ENCODE measurements around the gene NTN5. TPM values are rescaled to one million over a fixed set of nuclear protein-coding genes. Genes with fewer than 3 reads are reported as not detected.
"Not testable (repeated sequence)": the region's sequence is repeated elsewhere in the genome, so short reads cannot be mapped to it uniquely, and the experiment has no call there.

NTN5 gene
- total RNA-seq, 1 donor from 2014 or later = 0.71 TPM

GRCh38 chr19:48663667-48664066, 9.2 kb downstream of the NTN5 start:
- CTCF ChIA-PET = no interaction called here
- intact Hi-C loops (cut with micrococcal nuclease) = no loop called here

GRCh38 chr19:48661711-48662090, 11.1 kb downstream of the NTN5 start:
- ChIA-PET CTCF (interaction anchor here (0.6 to 1.3 kb wide), 3 partner anchors 13 to 125 kb away, joined by 3 read pairs; no protein-coding TSS in a partner anchor), POLR2A (interaction anchor here (1.0 to 1.3 kb wide), 2 partner anchors 24 to 43 kb away, joined by 4 to 6 read pairs; partner anchors contain the start of genes RPL18 and SPHK2)
- ATAC-seq (ENCODE audit: low read depth) (no peak), DNase-seq (no peak)
- Mint-ChIP-seq H3K4me3 (no peak overlapping the region), H3K27me3 (no peaks in the 10 kb centered on the region), H3K27ac (no peak overlapping the region), H3K36me3 (ENCODE audit: low read depth) (no peaks in the 10 kb centered on the region), H3K9me3 (no peaks in the 10 kb centered on the region), H3K4me1 (peaks cover 16% of the 10 kb centered on the region)
- TF ChIP-seq CTCF (IDR thresholded peaks at IDR 0.05) = no peak
- intact Hi-C loops (cut with micrococcal nuclease) = loop anchor here (1.0 to 2.0 kb wide), 2 partner anchors 15 to 53 kb away; partner anchors contain the start of gene CA11

More at GRCh38 chr19:48663667-48664066, 9.2 kb downstream of the NTN5 start:
- no peak overlapping the region for H3K4me3 Mint-ChIP-seq
- no peak overlapping the region for H3K27ac Mint-ChIP-seq
- no peaks in the 10 kb centered on the region for H3K9me3 Mint-ChIP-seq
- H3K36me3 Mint-ChIP-seq (ENCODE audit: low read depth) = no peaks in the 10 kb centered on the region
- ATAC-seq (ENCODE audit: low read depth) (no peak), DNase-seq (no peak)
- POLR2A ChIA-PET = no interaction called here
- H3K27me3 Mint-ChIP-seq = no peaks in the 10 kb centered on the region
- TF ChIP-seq CTCF (IDR thresholded peaks at IDR 0.05) = no peak
- peaks cover 16% of the 10 kb centered on the region for H3K4me1 Mint-ChIP-seq

GRCh38 chr19:48660852-48661710, 11.7 kb downstream of the NTN5 start:
- H3K27ac Mint-ChIP-seq = peak overlapping the region; percentile 95
- CTCF ChIA-PET = interaction anchor here (0.9 to 1.3 kb wide), 2 partner anchors 13 to 15 kb away, joined by 3 read pairs; no protein-coding TSS in a partner anchor
- intact Hi-C loops (cut with micrococcal nuclease) = loop anchor here (1.0 to 2.0 kb wide), 2 partner anchors 15 to 54 kb away; partner anchors contain the start of gene CA11
- ATAC-seq (ENCODE audit: low read depth) = peak; percentile 94
- POLR2A ChIA-PET = interaction anchor here (1.0 to 1.3 kb wide), 2 partner anchors 23 to 42 kb away, joined by 4 to 6 read pairs; partner anchors contain the start of genes RPL18 and SPHK2
- H3K4me1 Mint-ChIP-seq = peaks cover 16% of the 10 kb centered on the region
- peak; percentile 63 for DNase-seq
- no peak for TF ChIP-seq CTCF (IDR thresholded peaks at IDR 0.05)
- H3K4me3 Mint-ChIP-seq = peak overlapping the region; percentile 82
- no peaks in the 10 kb centered on the region for H3K36me3 Mint-ChIP-seq (ENCODE audit: low read depth)
- no peaks in the 10 kb centered on the region for H3K9me3 Mint-ChIP-seq
- H3K27me3 Mint-ChIP-seq = no peaks in the 10 kb centered on the region

GRCh38 chr19:48659768-48660167, 13.0 kb downstream of the NTN5 start:
- Mint-ChIP-seq H3K36me3 (ENCODE audit: low read depth) (no peaks in the 10 kb centered on the region), H3K4me1 (peaks cover 16% of the 10 kb centered on the region), H3K9me3 (no peaks in the 10 kb centered on the region), H3K4me3 (no peak overlapping the region), H3K27ac (no peak overlapping the region), H3K27me3 (no peaks in the 10 kb centered on the region)
- ChIA-PET CTCF (interaction anchor here (0.9 kb wide), 1 partner anchor 15 kb away, joined by 3 read pairs; no protein-coding TSS in a partner anchor), POLR2A (interaction anchor here (0.6 kb wide), 1 partner anchor 11 kb away, joined by 3 read pairs; no protein-coding TSS in a partner anchor)
- no peak for TF ChIP-seq CTCF (IDR thresholded peaks at IDR 0.05)
- DNase-seq = no peak
- intact Hi-C loops (cut with micrococcal nuclease) = loop anchor here (2.0 kb wide), 1 partner anchor 55 kb away; no protein-coding TSS in a partner anchor
- ATAC-seq (ENCODE audit: low read depth) = no peak

- H3K4me1 Mint-ChIP-seq = peaks cover 16% of the 10 kb centered on the region
- ChIA-PET POLR2A (interaction anchor here (0.6 to 1.0 kb wide), 3 partner anchors 12 to 1016 kb away, joined by 3 to 4 read pairs (median 4); partner anchors contain the start of genes CA11 and NUCB1), CTCF (no interaction called here)
- H3K9me3 Mint-ChIP-seq = no peaks in the 10 kb centered on the region
- no peaks in the 10 kb centered on the region for H3K27me3 Mint-ChIP-seq
- no peaks in the 10 kb centered on the region for H3K36me3 Mint-ChIP-seq (ENCODE audit: low read depth)
- intact Hi-C loops (cut with micrococcal nuclease) = no loop called here
- DNase-seq = no peak
- ATAC-seq (ENCODE audit: low read depth) = no peak
- H3K4me3 Mint-ChIP-seq = no peak overlapping the region
- H3K27ac Mint-ChIP-seq = no peak overlapping the region
- TF ChIP-seq CTCF (IDR thresholded peaks at IDR 0.05) = no peak
Observed at GRCh38 chr19:48658483-48658882, 14.3 kb downstream of the NTN5 start.

- POLR2A ChIA-PET = interaction anchor here (0.7 to 1.6 kb wide), 3 partner anchors 9 to 242 kb away, joined by 3 to 4 read pairs (median 3); partner anchors contain the start of genes CA11 and NUCB1
- intact Hi-C loops (cut with micrococcal nuclease); CTCF ChIA-PET: not testable (repeated sequence)
Observed at GRCh38 chr19:48657828-48658227, 15.0 kb downstream of the NTN5 start.

More at GRCh38 chr19:48657828-48658227, 15.0 kb downstream of the NTN5 start:
- H3K4me3 Mint-ChIP-seq; H3K27ac Mint-ChIP-seq; H3K27me3 Mint-ChIP-seq; H3K9me3 Mint-ChIP-seq; ATAC-seq (ENCODE audit: low read depth); H3K36me3 Mint-ChIP-seq (ENCODE audit: low read depth); DNase-seq: not testable (repeated sequence)
- peaks cover 17% of the 10 kb centered on the region for H3K4me1 Mint-ChIP-seq
